ENCODE data around the gene PRADC1.
A peak's percentile ranks its signal among the peaks of the same experiment; 100 is the strongest.

Gene PRADC1

GRCh38 chr2:73233932-73234832 lies 1.1 kb upstream of the PRADC1 start, which contains the start of gene CCT7:
Gene CCT7 (plus strand): TSS chr2:73234308. CDS start chr2:73234379, 71 bp downstream.
- DNase-seq: peak; percentile 84

DNA sequence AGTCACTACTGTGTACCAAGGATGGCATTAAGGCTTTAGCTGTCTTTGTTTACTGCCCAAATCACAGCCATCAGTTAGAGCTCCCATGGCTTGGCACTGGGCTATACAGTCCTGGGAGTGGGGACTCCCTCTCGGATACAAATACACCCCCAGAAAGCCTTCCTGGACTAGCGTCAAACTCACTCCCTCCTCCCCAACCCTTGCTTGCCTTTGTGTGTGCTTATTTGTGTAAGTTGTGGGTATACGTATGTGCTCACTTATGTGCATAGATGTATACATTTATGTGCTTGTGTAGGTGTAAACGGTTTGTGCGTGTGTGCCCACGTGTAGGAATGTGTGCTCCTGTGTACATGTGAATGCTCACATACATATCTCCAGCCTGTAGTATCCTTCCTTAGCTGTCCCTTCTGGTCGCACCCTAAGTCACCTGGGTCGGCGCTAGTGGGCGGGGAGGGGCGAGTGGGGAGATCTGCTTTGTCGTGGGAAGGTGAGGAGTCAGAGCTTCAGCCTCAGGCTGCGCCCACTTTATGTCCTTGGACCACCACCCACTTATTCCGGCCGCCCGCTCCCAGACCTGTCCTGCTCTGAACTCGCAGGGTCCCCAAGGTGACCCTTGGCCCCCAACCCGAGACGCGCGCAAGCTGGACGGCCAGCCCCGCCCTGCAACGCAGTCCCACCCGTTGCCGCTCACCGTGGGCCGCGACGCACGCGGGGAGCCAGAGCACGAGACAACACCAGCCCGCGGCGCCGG lies 461 bp downstream of the PRADC1 start:
- DNase-seq: no peak

GRCh38 chr2:73228631-73229030 lies 4.4 kb downstream of the PRADC1 start:
- no peak for DNase-seq

GRCh38 chr2:73227086-73227485 lies 6.0 kb downstream of the PRADC1 start:
- no peak for DNase-seq

DNA sequence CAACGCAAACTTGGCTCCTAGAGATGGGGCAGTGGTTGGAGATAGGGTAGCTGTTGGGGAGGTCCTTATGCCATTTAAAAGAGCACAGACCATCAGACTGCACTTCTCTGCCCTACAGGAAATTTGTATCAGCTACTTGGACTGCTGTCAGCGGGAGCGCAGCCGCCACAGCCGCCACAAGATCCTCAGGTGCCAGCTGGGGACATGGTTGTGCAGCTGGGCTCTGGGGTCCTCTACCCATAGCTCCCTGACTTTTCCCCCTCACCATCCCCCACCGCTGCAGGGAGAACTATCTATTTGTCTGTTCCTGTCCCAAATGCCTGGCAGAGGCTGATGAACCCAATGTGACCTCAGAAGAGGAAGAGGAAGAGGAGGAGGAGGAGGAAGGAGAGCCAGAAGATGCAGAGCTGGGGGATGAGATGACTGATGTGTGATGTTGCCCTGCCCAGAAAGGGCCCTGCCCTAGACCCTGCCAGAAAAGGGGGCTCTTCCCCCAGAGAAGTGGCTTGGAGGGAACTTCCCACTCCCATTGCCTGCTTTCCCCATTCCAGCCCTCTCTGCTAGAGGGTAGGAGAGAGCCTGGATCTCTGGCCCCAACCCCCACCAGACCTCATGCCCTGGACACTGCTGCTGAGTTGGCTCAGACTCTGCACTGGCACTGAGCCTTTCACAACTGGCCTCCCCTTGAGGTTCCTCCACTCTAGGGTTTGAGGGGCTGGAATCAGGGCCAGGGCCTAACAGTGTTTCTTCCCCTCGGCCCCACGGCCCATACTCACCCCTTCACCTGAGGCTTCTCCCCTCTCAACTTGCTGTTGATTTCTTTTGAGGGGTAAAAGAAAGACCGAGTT lies 7.3 kb downstream of the PRADC1 start:
- no peak for DNase-seq

GRCh38 chr2:73223821-73224220 lies 9.2 kb downstream of the PRADC1 start:
- DNase-seq: no peak

DNA sequence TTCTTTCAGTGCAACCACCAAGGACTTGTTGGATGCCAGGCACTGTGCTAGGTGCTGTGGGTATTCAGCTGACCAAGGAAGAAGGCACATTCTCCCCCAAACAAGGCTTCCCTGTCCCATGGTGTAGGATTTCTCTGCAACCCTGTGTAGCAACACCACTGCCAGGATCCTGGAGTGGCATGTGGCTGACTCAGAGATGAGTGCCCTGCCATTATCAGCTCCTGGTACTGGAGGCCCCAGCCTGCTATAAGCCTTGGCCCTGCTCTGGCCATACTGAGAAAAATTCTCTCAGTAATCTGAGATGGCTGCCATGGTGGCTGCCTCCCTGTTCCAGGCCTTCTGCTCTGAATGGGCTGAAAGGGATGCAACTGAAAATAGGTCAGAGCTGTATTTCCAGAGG lies 14.7 kb downstream of the PRADC1 start:
- DNase-seq: no peak

- DNase-seq: no peak
Observed at GRCh38 chr2:73217826-73218225, 15.2 kb downstream of the PRADC1 start.

GRCh38 chr2:73217160-73217559 lies 15.9 kb downstream of the PRADC1 start:
- no peak for DNase-seq

DNA sequence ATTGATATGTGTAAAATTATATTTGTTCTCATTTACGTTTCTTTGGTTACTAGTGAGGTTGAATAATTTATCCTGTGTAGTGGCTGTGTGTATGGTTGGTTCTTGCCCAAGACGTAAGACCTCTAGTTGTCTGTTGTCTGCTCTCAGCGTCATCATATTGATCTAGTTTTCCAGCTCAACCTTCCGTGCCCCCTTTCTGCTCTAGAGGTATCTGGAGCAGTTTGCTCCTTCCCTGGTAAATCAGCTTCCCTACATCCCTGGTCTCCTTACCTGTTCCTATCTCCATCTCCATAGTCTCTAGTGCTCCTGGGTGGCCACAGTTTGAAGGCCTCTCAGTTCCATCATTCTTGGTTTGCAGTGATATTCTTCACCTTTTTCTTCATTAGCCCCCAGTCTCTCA lies 17.8 kb downstream of the PRADC1 start:
- no peak for DNase-seq

GRCh38 chr2:73214120-73215035 lies 18.7 kb downstream of the PRADC1 start, which contains the start of gene SMYD5:
Gene SMYD5 (plus strand): TSS chr2:73214245. CDS start chr2:73214267, 22 bp downstream.
- DNase-seq: peak; percentile 64

- peak; percentile 52 for DNase-seq
Observed at GRCh38 chr2:73212448-73213176, 20.4 kb downstream of the PRADC1 start.

GRCh38 chr2:73212098-73212447 lies 21.0 kb downstream of the PRADC1 start:
- no peak for DNase-seq

- no peak for DNase-seq
Observed at GRCh38 chr2:73210696-73211095, 22.3 kb downstream of the PRADC1 start.

DNA sequence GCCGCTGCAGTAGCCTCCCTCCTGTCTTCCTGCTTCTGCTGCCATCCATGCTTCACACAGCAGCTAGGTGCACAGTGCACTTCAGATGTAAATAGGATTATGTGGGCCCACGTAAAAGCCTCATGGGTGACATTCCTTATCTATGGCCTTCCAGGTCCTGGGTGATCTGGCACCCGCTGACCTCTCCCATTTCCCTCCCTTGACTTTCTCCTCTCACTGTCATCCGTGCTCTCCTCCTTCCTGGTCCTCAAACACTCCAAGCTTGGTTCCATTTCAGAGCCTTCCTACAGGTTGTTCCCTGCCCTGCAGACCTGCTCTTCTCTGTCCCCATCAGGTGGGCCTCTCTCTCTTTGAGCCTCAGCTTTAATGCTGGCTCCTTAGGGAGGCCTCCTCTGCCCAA lies 23.0 kb downstream of the PRADC1 start:
- DNase-seq: no peak

GRCh38 chr2:73208258-73208657 lies 24.8 kb downstream of the PRADC1 start:
- no peak for DNase-seq

DNA sequence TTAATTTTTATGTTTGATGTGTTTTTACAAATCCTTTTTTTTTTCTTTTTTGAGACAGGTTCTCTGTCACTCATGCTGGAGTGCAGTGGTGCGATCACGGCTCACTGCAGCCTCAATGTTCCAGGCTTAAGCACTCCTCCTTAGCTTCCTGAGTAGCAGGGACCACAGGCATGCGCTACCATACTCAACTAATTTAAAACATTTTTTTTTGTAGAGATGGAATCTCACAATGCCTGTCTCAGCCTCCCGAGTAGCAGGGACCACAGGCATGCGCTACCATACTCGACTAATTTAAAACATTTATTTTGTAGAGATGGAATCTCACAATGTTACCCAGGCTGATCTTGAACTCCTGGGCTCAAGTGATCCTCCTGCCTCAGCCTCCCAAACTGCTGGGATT lies 27.4 kb downstream of the PRADC1 start:
- DNase-seq: no peak

- DNase-seq: no peak
Observed at GRCh38 chr2:73203055-73203681, 29.9 kb downstream of the PRADC1 start.

- DNase-seq: no peak
Observed at GRCh38 chr2:73202156-73203054, 30.6 kb downstream of the PRADC1 start, which contains the start of gene NOTO. Gene NOTO (plus strand): TSS chr2:73202574. CDS start chr2:73202667, 93 bp downstream.

All from NCI-H1105 (cell line).